PC-3 (cell line): ENCODE data around the gene MYL10. TPM values are rescaled to one million over a fixed set of nuclear protein-coding genes. Genes with fewer than 3 reads are reported as not detected.
A peak's percentile ranks its signal among the peaks of the same experiment; 100 is the strongest.

Experiments
- ATAC-seq: fragments of 200-7000 bp; cut with Tn5 transposase; 2 replicates; pipeline ENCODE4 v1.9.1; 2020; ENCODE audit warnings: mild to moderate bottlenecking, moderate library complexity
- Bru-seq: library from RNA; stranded (reverse); fragments of 400-500 nt; gene quantifications from one replicate; lab custom pipeline; 2021; lab: Mats Ljungman, UMichigan
- BruChase-seq, 2 experiments: library from RNA; stranded (reverse); fragments of 400-500 nt; gene quantifications; one replicate each; lab custom pipeline; 2021; lab: Mats Ljungman, UMichigan
- BruUV-seq: library from RNA; stranded (reverse); fragments of 400-500 nt; replicated peaks from 2 replicates; lab custom pipeline; 2021; lab: Mats Ljungman, UMichigan
- CTCF ChIA-PET: fragments of 300-600 bp; sonication (Branson Sonifier 250); formaldehyde crosslinking; loops from one replicate; lab custom pipeline; 2022; ENCODE audit warnings: antibody characterized with exemption; lab: Charles Lee
- POLR2A ChIA-PET: fragments of 300-600 bp; sonication (Branson Sonifier 250); formaldehyde crosslinking; loops from one replicate; lab custom pipeline; 2022; ENCODE audit warnings: antibody characterized with exemption; ENCODE audit not compliant: unreplicated experiment; lab: Charles Lee
- DNase-seq: peaks from one replicate; pipeline ENCODE4 v3.0.0-alpha.2; 2015
- H2AFZ ChIP-seq: fragments of 300-600 bp; sonication (generic); 2 replicates; pipeline ENCODE4 v1.6.0; 2016; ENCODE audit warnings: antibody characterized with exemption, low read length
- H3F3A ChIP-seq: fragments of 300-600 bp; sonication (generic); one replicate; pipeline ENCODE4 v1.6.0; 2017; ENCODE audit warnings: antibody characterized with exemption, low read length, control low read depth, mild to moderate bottlenecking; ENCODE audit not compliant: unreplicated experiment
- H3K27ac ChIP-seq: fragments of 300-600 bp; sonication (generic); 2 replicates; pipeline ENCODE4 v1.5.1; 2016; ENCODE audit warnings: mild to moderate bottlenecking, low read length
- H3K27me3 ChIP-seq: fragments of 300-600 bp; sonication (generic); 2 replicates; pipeline ENCODE4 v1.6.1; 2016; ENCODE audit warnings: low read length, mixed read lengths
- H3K36me3 ChIP-seq: fragments of 300-600 bp; sonication (generic); 2 replicates; pipeline ENCODE4 v1.6.1; 2016; ENCODE audit warnings: low read depth, mixed run types, low read length, mixed read lengths
- H3K4me1 ChIP-seq: fragments of 300-600 bp; sonication (generic); 2 replicates; pipeline ENCODE4 v1.5.1; 2016; ENCODE audit warnings: low read length; ENCODE audit not compliant: insufficient read depth
- H3K4me2 ChIP-seq: fragments of 300-600 bp; sonication (generic); 2 replicates; pipeline ENCODE4 v1.6.0; 2016; ENCODE audit warnings: low read length
- H3K4me3 ChIP-seq: fragments of 300-600 bp; sonication (generic); 2 replicates; pipeline ENCODE4 v1.5.1; 2016; ENCODE audit warnings: mild to moderate bottlenecking, low read length, mixed read lengths
- H3K79me2 ChIP-seq: fragments of 300-600 bp; sonication (generic); 2 replicates; pipeline ENCODE4 v1.6.1; 2017; ENCODE audit warnings: low read length, mixed read lengths
- H3K9ac ChIP-seq: fragments of 300-600 bp; sonication (generic); 2 replicates; pipeline ENCODE4 v1.6.0; 2016; ENCODE audit warnings: mild to moderate bottlenecking, low read length
- H3K9me2 ChIP-seq: fragments of 300-600 bp; sonication (generic); replicated peaks from 2 replicates; pipeline ENCODE4 v1.6.1; 2016; ENCODE audit warnings: mixed run types, low read length, mixed read lengths
- H3K9me3 ChIP-seq: fragments of 300-600 bp; sonication (generic); 2 replicates; pipeline ENCODE4 v1.6.1; 2016; ENCODE audit warnings: low read length, mixed read lengths
- H4K20me1 ChIP-seq: fragments of 300-600 bp; sonication (generic); 2 replicates; pipeline ENCODE4 v1.6.1; 2016; ENCODE audit warnings: low read length, mixed read lengths
- CTCF ChIP-seq: fragments of 300-600 bp; sonication (generic); conservative IDR thresholded peaks from 2 replicates; pipeline ENCODE4 v1.5.1; 2017; ENCODE audit warnings: antibody characterized with exemption, low read depth, mild to moderate bottlenecking, low read length
- EZH2 ChIP-seq: fragments of 300-600 bp; sonication (generic); IDR thresholded peaks from one replicate; pipeline ENCODE4 v1.6.1; 2017; ENCODE audit warnings: antibody characterized with exemption, mild to moderate bottlenecking, low read length; ENCODE audit not compliant: unreplicated experiment
- EZH2phosphoT487 ChIP-seq: fragments of 300-600 bp; sonication (generic); IDR thresholded peaks from 2 replicates; pipeline ENCODE4 v1.6.1; 2018; ENCODE audit warnings: mild to moderate bottlenecking, antibody characterized with exemption, low read length, borderline replicate concordance
- intact Hi-C: fragments of 100-400 bp; cut with micrococcal nuclease; formaldehyde crosslinking; loops from 2 replicates; pipeline ENCODE4 v1.9.0; 2023
- long read RNA-seq: library from polyadenylated mRNA; unstranded; transcript quantifications from one replicate; pipeline ENCODE4 v2.0.0, GENCODE V29; 2021; ENCODE audit not compliant: unreplicated experiment
- total RNA-seq: library from RNA; depleted of rRNA; stranded (reverse); fragments of >200 nt; gene quantifications from 2 replicates; pipeline ENCODE4 v1.2.3, GENCODE V29; 2014; rRNA removed

MYL10 gene
- total RNA-seq (0.69 TPM in 1 of 2 replicates, not detected in the other), Bru-seq, nascent RNA (not detected), BruChase-seq, experiment 1, labeled RNA remaining after a 6-hour chase (percentile 5 among the genes with signal in this experiment), BruChase-seq, experiment 2, labeled RNA remaining after a 2-hour chase (percentile 5 among the genes with signal in this experiment)
- long read RNA-seq = 0 reads

- intact Hi-C loops = no loop called here
- no peak within 1 kb of the TSS for H3K4me3 ChIP-seq
- ChIA-PET CTCF (no interaction called here), POLR2A (interaction anchor here (0.7 kb wide), 1 partner anchor 767 kb away, joined by 11 read pairs; no protein-coding TSS in a partner anchor)
- H3K79me2 ChIP-seq = no peaks in the 10 kb centered on the region
- H3K4me1 ChIP-seq = peaks cover 22% of the 10 kb centered on the region
- H3K4me2 ChIP-seq = peak within 1 kb of the TSS; percentile 79
- H3K36me3 ChIP-seq = no peaks in the 10 kb centered on the region
- peak within 1 kb of the TSS; percentile 46; the same call in 1 of the 2 replicates for H3K9ac ChIP-seq
- peak within 1 kb of the TSS; percentile 83 for H3K27ac ChIP-seq
- TF ChIP-seq CTCF (no peak), EZH2 (no peak), EZH2phosphoT487 (no peak)
- H3F3A ChIP-seq = no peaks in the 10 kb centered on the region
- H3K27me3 ChIP-seq = no peaks in the 10 kb centered on the region
- no TSS peak for BruUV-seq
- H3K9me3 ChIP-seq = no peaks in the 10 kb centered on the region
- H3K9me2 ChIP-seq = no peaks in the 10 kb centered on the region
- no peak for ATAC-seq
- no peaks in the 10 kb centered on the region for H4K20me1 ChIP-seq
- peak within 1 kb of the TSS; percentile 51; the same call in 1 of the 2 replicates for H2AFZ ChIP-seq
- no peak for DNase-seq
Measured at GRCh38 chr7:101629171-101629570, at the start of gene MYL10. Gene MYL10, minus strand, starts transcription at chr7:101629296. Its CDS starts 178 bp downstream, at chr7:101629118.

- intact Hi-C loops = no loop called here
- CTCF ChIA-PET = no interaction called here
Measured at GRCh38 chr7:101678658-101679057, 49.6 kb upstream of the MYL10 start.

More at GRCh38 chr7:101678658-101679057, 49.6 kb upstream of the MYL10 start:
- peak; percentile 59 for DNase-seq
- no peak for TF ChIP-seq EZH2
- no peak for TF ChIP-seq CTCF
- no peak for TF ChIP-seq EZH2phosphoT487
- POLR2A ChIA-PET = no interaction called here
- no peak overlapping the region for H2AFZ ChIP-seq
- no peak overlapping the region for H3K27ac ChIP-seq
- H3F3A ChIP-seq = no peaks in the 10 kb centered on the region
- H3K4me3 ChIP-seq = no peak overlapping the region
- no TSS peak for BruUV-seq
- H3K9ac ChIP-seq = no peak overlapping the region
- H3K4me1 ChIP-seq = peaks cover 21% of the 10 kb centered on the region
- H3K9me2 ChIP-seq = no peaks in the 10 kb centered on the region
- no peaks in the 10 kb centered on the region for H3K27me3 ChIP-seq
- H3K79me2 ChIP-seq = no peaks in the 10 kb centered on the region
- H3K9me3 ChIP-seq = no peaks in the 10 kb centered on the region
- no peaks in the 10 kb centered on the region for H3K36me3 ChIP-seq
- H3K4me2 ChIP-seq = no peak overlapping the region
- no peaks in the 10 kb centered on the region for H4K20me1 ChIP-seq
- no peak for ATAC-seq
